PC-9 (cell line): ENCODE measurements around the gene PSPN. TPM values are rescaled to one million over a fixed set of nuclear protein-coding genes. Genes with fewer than 3 reads are reported as not detected.

ENCODE experiments used
- BruUV-seq: library from RNA; stranded (reverse); fragments of 400-500 nt; replicated peaks from 2 replicates; lab custom pipeline; 2021; lab: Mats Ljungman, UMichigan
- CTCF ChIA-PET: fragments of 300-600 bp; sonication (Branson Sonifier 250); formaldehyde crosslinking; loops from one replicate; lab custom pipeline; 2022; ENCODE audit warnings: antibody characterized with exemption; lab: Charles Lee
- POLR2A ChIA-PET: fragments of 300-600 bp; sonication (Branson Sonifier 250); formaldehyde crosslinking; loops from one replicate; lab custom pipeline; 2022; ENCODE audit warnings: antibody characterized with exemption; ENCODE audit not compliant: unreplicated experiment; lab: Charles Lee
- DNase-seq, 2 experiments: peaks; one replicate each; pipeline versions ENCODE4 v3.0.0 to v3.0.0-alpha.2; 2015 to 2022; ENCODE audit warnings: mixed read lengths in 1 of 2
- H2AFZ ChIP-seq: fragments of 200-600 bp; sonication (generic); 2 replicates; pipeline ENCODE4 v1.8.1; 2017; ENCODE audit warnings: antibody characterized with exemption
- H3F3A ChIP-seq: fragments of 200-600 bp; sonication (generic); 2 replicates; pipeline ENCODE4 v1.8.1; 2017; ENCODE audit warnings: antibody characterized with exemption, mild to moderate bottlenecking, low read depth; ENCODE audit not compliant: insufficient read depth
- H3K27ac ChIP-seq: fragments of 200-600 bp; sonication (generic); 2 replicates; pipeline ENCODE4 v1.6.1; 2016; ENCODE audit warnings: mixed run types
- H3K27me3 ChIP-seq: fragments of 200-600 bp; sonication (generic); 2 replicates; pipeline ENCODE4 v1.6.1; 2016; ENCODE audit warnings: low read depth, mixed run types; ENCODE audit not compliant: insufficient read depth
- H3K36me3 ChIP-seq: fragments of 200-600 bp; sonication (generic); 2 replicates; pipeline ENCODE4 v1.6.1; 2016; ENCODE audit warnings: low read depth, mixed run types
- H3K4me1 ChIP-seq: fragments of 200-600 bp; sonication (generic); replicated peaks from 2 replicates; pipeline ENCODE4 v1.6.1; 2016; ENCODE audit warnings: mixed run types; ENCODE audit not compliant: insufficient read depth
- H3K4me2 ChIP-seq: fragments of 200-600 bp; sonication (generic); 2 replicates; pipeline ENCODE4 v1.6.1; 2017; ENCODE audit warnings: mixed run types
- H3K4me3 ChIP-seq: fragments of 200-600 bp; sonication (generic); 2 replicates; pipeline ENCODE4 v1.6.1; 2016; ENCODE audit warnings: mixed run types
- H3K79me2 ChIP-seq: fragments of 200-600 bp; sonication (generic); 2 replicates; pipeline ENCODE4 v1.6.1; 2017; ENCODE audit warnings: low read depth, mixed run types
- H3K9me2 ChIP-seq: fragments of 200-600 bp; sonication (generic); 2 replicates; pipeline ENCODE4 v1.8.1; 2017; ENCODE audit warnings: mild to moderate bottlenecking; ENCODE audit not compliant: insufficient read depth
- H3K9me3 ChIP-seq: fragments of 200-600 bp; sonication (generic); 2 replicates; pipeline ENCODE4 v1.8.1; 2016; ENCODE audit warnings: low read depth; ENCODE audit not compliant: insufficient read depth
- H4K20me1 ChIP-seq: fragments of 200-600 bp; sonication (generic); 2 replicates; pipeline ENCODE4 v1.8.1; 2017; ENCODE audit not compliant: insufficient read depth
- CTCF ChIP-seq: fragments of 200-600 bp; sonication (generic); conservative IDR thresholded peaks from 2 replicates; pipeline ENCODE4 v1.6.1; 2017; ENCODE audit warnings: mixed run types, antibody characterized with exemption, mild to moderate bottlenecking, moderate library complexity
- EZH2 ChIP-seq: fragments of 200-600 bp; sonication (generic); IDR thresholded peaks from 2 replicates; pipeline ENCODE4 v1.8.0; 2017; ENCODE audit warnings: antibody characterized with exemption, low read depth
- intact Hi-C: fragments of 100-400 bp; cut with micrococcal nuclease; formaldehyde crosslinking; loops from one replicate; pipeline ENCODE4 v1.10.0; 2022; ENCODE audit not compliant: unreplicated experiment
- total RNA-seq: library from RNA; stranded (reverse); gene quantifications from 2 replicates; pipeline ENCODE4 v1.2.3, GENCODE V29; 2021

PSPN gene
- total RNA-seq, 1 experiment from 2014 or later: 1.3 TPM

GRCh38 chr19:6412061-6412446 is 36.3 kb upstream of the PSPN start:
- BruUV-seq: no TSS peak
- Histone ChIP-seq H3F3A (peaks cover 3% of the 10 kb centered on the region; the same call in 1 of the 2 replicates), H3K4me3 (no peak overlapping the region), H3K36me3 (no peaks in the 10 kb centered on the region), H3K79me2 (no peaks in the 10 kb centered on the region), H3K9me3 (no peaks in the 10 kb centered on the region), H3K4me1 (no peaks in the 10 kb centered on the region), H3K9me2 (no peaks in the 10 kb centered on the region), H3K27ac (no peak overlapping the region), H2AFZ (no peak overlapping the region), H3K27me3 (no peaks in the 10 kb centered on the region), H4K20me1 (no peaks in the 10 kb centered on the region), H3K4me2 (no peak overlapping the region)
- POLR2A ChIA-PET: interaction anchor here (0.5 kb wide), 1 partner anchor 584 kb away, joined by 5 read pairs; no protein-coding TSS in a partner anchor
- CTCF ChIA-PET: no interaction called here
- no peak for TF ChIP-seq EZH2
- no peak for TF ChIP-seq CTCF
- DNase-seq: no peak
- intact Hi-C loops: no loop called here

GRCh38 chr19:6409346-6409745 is 33.6 kb upstream of the PSPN start:
- Histone ChIP-seq H3K27ac (no peak overlapping the region), H4K20me1 (no peaks in the 10 kb centered on the region), H3K27me3 (no peaks in the 10 kb centered on the region), H3F3A (peaks cover 3% of the 10 kb centered on the region; the same call in 1 of the 2 replicates), H2AFZ (no peak overlapping the region), H3K9me2 (no peaks in the 10 kb centered on the region), H3K4me3 (no peak overlapping the region), H3K4me2 (no peak overlapping the region), H3K79me2 (no peaks in the 10 kb centered on the region), H3K36me3 (no peaks in the 10 kb centered on the region), H3K4me1 (no peaks in the 10 kb centered on the region), H3K9me3 (no peaks in the 10 kb centered on the region)
- TF ChIP-seq CTCF (no peak), EZH2 (no peak)
- ChIA-PET POLR2A (no interaction called here), CTCF (no interaction called here)
- no TSS peak for BruUV-seq
- no peak for DNase-seq
- intact Hi-C loops: no loop called here

GRCh38 chr19:6406401-6406800 is 30.7 kb upstream of the PSPN start:
- H2AFZ ChIP-seq: no peak overlapping the region
- no peaks in the 10 kb centered on the region for H3K9me2 ChIP-seq
- no peak overlapping the region for H3K27ac ChIP-seq
- H3K4me1 ChIP-seq: no peaks in the 10 kb centered on the region
- no peak overlapping the region for H3K4me2 ChIP-seq
- H3K36me3 ChIP-seq: no peaks in the 10 kb centered on the region
- no peak overlapping the region for H3K4me3 ChIP-seq
- no peak for DNase-seq
- H3K27me3 ChIP-seq: no peaks in the 10 kb centered on the region
- no peaks in the 10 kb centered on the region for H4K20me1 ChIP-seq
- BruUV-seq: no TSS peak
- H3K79me2 ChIP-seq: no peaks in the 10 kb centered on the region
- intact Hi-C loops: no loop called here
- H3K9me3 ChIP-seq: no peaks in the 10 kb centered on the region
- peaks cover 3% of the 10 kb centered on the region; the same call in 1 of the 2 replicates for H3F3A ChIP-seq
- TF ChIP-seq CTCF: no peak
- TF ChIP-seq EZH2: no peak
- ChIA-PET POLR2A (no interaction called here), CTCF (interaction anchor here (0.6 kb wide), 1 partner anchor 77 kb away, joined by 5 read pairs; no protein-coding TSS in a partner anchor)
